Hepatocyte (in vitro differentiated cells): Measurements from ENCODE around the gene RAB19. TPM values are rescaled to one million over a fixed set of nuclear protein-coding genes. Genes with fewer than 3 reads are reported as not detected.

Experiments
- DNase-seq: peaks from one replicate; pipeline ENCODE4 v3.0.0-alpha.2; 2016; ENCODE audit warnings: low spot score
- H2AFZ ChIP-seq: fragments of 200-600 bp; sonication (generic); 2 replicates; pipeline ENCODE4 v1.6.0; 2016; ENCODE audit warnings: antibody characterized with exemption, mild to moderate bottlenecking
- H3K27ac ChIP-seq: fragments of 200-600 bp; sonication (generic); 2 replicates; pipeline ENCODE4 v1.5.1; 2016; ENCODE audit warnings: mild to moderate bottlenecking
- H3K27me3 ChIP-seq: fragments of 200-600 bp; sonication (generic); 2 replicates; pipeline ENCODE4 v1.6.1; 2016
- H3K36me3 ChIP-seq: fragments of 200-600 bp; sonication (generic); replicated peaks from 2 replicates; pipeline ENCODE4 v1.5.1; 2016; ENCODE audit warnings: low read depth; ENCODE audit not compliant: insufficient read depth
- H3K4me1 ChIP-seq: fragments of 200-600 bp; sonication (generic); 2 replicates; pipeline ENCODE4 v1.5.1; 2016; ENCODE audit warnings: mild to moderate bottlenecking, moderate library complexity; ENCODE audit not compliant: insufficient read depth
- H3K4me2 ChIP-seq: fragments of 200-600 bp; sonication (generic); 2 replicates; pipeline ENCODE4 v1.6.0; 2016
- H3K4me3 ChIP-seq: fragments of 200-600 bp; sonication (generic); 2 replicates; pipeline ENCODE4 v1.5.1; 2016; ENCODE audit warnings: mild to moderate bottlenecking
- H3K79me2 ChIP-seq: fragments of 200-600 bp; sonication (generic); 2 replicates; pipeline ENCODE4 v1.6.0; 2017; ENCODE audit warnings: mild to moderate bottlenecking
- H3K9me2 ChIP-seq: fragments of 200-600 bp; sonication (generic); replicated peaks from 2 replicates; pipeline ENCODE4 v1.6.0; 2017; ENCODE audit warnings: mild to moderate bottlenecking; ENCODE audit not compliant: insufficient read depth
- H3K9me3 ChIP-seq: fragments of 200-600 bp; sonication (generic); 2 replicates; pipeline ENCODE4 v1.5.1; 2016; ENCODE audit warnings: low read depth, mild to moderate bottlenecking
- H4K20me1 ChIP-seq: fragments of 200-600 bp; sonication (generic); 2 replicates; pipeline ENCODE4 v1.6.0; 2016; ENCODE audit warnings: mild to moderate bottlenecking; ENCODE audit not compliant: insufficient read depth, poor library complexity, severe bottlenecking
- EZH2 ChIP-seq: fragments of 200-600 bp; sonication (generic); IDR thresholded peaks from 2 replicates; pipeline ENCODE4 v1.6.1; 2016; ENCODE audit warnings: antibody characterized with exemption, mild to moderate bottlenecking, borderline replicate concordance
- EZH2phosphoT487 ChIP-seq: fragments of 200-600 bp; sonication (generic); IDR thresholded peaks from one replicate; pipeline ENCODE4 v1.6.1; 2018; ENCODE audit warnings: antibody characterized with exemption, mild to moderate bottlenecking, low read depth, moderate library complexity; ENCODE audit not compliant: unreplicated experiment, severe bottlenecking
- WGBS: methylation state at CpG from one replicate; pipeline ENCODE4 v1.1.6; 2016; ENCODE audit warnings: low lambda C conversion rate; ENCODE audit errors: missing lambda C conversion rate; 5-methylcytosine and 5-hydroxymethylcytosine counted together
- polyA plus RNA-seq: library from polyadenylated mRNA; unstranded; fragments of >200 nt; fragmentation: Nextera tagmentation; extraction: Ambion mirVana; gene quantifications from 2 replicates; pipeline ENCODE4 v1.2.1, GENCODE V29; 2016
- total RNA-seq: library from RNA; depleted of rRNA; stranded (reverse); fragments of >200 nt; gene quantifications from 2 replicates; pipeline ENCODE4 v1.2.3, GENCODE V29; 2014
- TF ChIP-seq, protein P1 (sequence below): fragments of 200-600 bp; sonication (generic); IDR thresholded peaks from 2 replicates; pipeline ENCODE4 v1.5.1; 2016; ENCODE audit warnings: antibody characterized with exemption, mild to moderate bottlenecking; ENCODE audit not compliant: poor library complexity

The RAB19 gene
- total and polyA plus RNA-seq, 2 experiments from 2014 or later: 1.3 to 4.2 TPM

DNA sequence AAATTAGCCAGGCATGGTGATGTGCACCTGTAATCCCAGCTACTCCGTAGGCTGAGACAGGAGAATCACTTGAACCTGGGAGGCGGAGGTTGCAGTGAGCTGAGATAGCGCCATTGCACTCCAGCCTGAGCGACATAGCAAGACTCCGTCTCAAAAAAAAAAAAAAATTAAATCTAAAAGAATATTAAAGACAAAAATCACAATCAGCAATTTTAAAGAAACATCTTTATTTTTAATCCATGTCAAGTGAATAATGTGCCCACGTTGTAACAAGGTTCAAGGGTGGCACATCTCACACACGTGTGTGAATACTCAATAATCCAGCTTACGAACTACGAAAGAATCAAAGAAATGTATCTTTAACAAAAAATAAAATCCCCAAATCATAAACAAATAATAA lies 28.5 kb upstream of the RAB19 start:
- WGBS: 97% methylated on average over 9 of the region's 9 CpGs
- Histone ChIP-seq H3K4me3 (no peak overlapping the region), H3K4me1 (no peaks in the 10 kb centered on the region), H3K9me2 (no peaks in the 10 kb centered on the region), H3K9me3 (no peaks in the 10 kb centered on the region), H3K79me2 (peaks cover 3% of the 10 kb centered on the region), H3K27me3 (no peaks in the 10 kb centered on the region), H3K36me3 (no peaks in the 10 kb centered on the region), H3K27ac (no peak overlapping the region), H4K20me1 (no peaks in the 10 kb centered on the region), H2AFZ (no peak overlapping the region), H3K4me2 (no peak overlapping the region)
- DNase-seq: no peak
- no peak for TF ChIP-seq EZH2
- TF ChIP-seq, protein P1, sequence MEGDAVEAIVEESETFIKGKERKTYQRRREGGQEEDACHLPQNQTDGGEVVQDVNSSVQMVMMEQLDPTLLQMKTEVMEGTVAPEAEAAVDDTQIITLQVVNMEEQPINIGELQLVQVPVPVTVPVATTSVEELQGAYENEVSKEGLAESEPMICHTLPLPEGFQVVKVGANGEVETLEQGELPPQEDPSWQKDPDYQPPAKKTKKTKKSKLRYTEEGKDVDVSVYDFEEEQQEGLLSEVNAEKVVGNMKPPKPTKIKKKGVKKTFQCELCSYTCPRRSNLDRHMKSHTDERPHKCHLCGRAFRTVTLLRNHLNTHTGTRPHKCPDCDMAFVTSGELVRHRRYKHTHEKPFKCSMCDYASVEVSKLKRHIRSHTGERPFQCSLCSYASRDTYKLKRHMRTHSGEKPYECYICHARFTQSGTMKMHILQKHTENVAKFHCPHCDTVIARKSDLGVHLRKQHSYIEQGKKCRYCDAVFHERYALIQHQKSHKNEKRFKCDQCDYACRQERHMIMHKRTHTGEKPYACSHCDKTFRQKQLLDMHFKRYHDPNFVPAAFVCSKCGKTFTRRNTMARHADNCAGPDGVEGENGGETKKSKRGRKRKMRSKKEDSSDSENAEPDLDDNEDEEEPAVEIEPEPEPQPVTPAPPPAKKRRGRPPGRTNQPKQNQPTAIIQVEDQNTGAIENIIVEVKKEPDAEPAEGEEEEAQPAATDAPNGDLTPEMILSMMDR: no peak

DNA sequence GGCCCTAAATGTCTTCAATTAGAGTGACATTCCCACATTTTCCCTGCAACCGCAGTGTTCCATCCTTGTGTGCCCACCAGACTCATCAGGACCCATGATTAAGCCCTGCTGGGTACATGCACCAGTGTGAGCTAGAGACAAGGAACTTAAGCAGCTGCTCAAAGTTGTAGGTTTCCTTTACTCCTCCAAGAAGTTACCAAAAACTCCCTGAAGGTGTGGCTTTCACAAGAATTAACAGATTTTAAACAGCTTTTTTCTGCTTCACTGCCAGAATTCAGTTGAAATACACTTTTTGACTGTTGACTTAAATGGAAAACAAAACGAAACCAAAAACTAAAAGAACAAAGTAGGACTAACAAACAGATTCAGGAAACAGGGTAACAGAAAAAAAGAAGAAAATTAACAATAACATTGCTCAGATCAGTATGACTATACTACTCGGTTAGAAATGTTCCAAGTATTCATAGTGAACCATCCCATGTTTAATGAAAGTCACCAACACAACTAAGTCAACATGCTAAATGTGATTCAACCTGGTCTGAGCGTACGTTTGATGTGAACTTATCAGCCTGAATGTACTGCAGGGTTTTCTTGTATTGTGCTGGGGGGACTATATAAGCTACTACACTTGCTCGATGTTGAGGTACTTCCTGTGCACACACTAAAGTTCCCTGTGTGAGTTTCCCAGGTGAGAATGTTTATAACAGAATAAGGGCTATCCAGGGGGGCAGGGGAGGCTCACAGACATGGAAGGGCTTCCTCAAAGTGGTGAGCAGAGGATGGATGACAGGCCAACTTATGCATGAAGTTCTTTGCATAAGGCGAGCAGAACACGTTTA lies 27.7 kb upstream of the RAB19 start:
- no peak overlapping the region for H3K4me2 ChIP-seq
- no peaks in the 10 kb centered on the region for H3K4me1 ChIP-seq
- H3K27ac ChIP-seq: no peak overlapping the region
- DNase-seq: no peak
- 91% methylated on average over 8 of the region's 8 CpGs for WGBS
- no peaks in the 10 kb centered on the region for H3K36me3 ChIP-seq
- H4K20me1 ChIP-seq: no peaks in the 10 kb centered on the region
- H2AFZ ChIP-seq: no peak overlapping the region
- peaks cover 3% of the 10 kb centered on the region for H3K79me2 ChIP-seq
- no peak overlapping the region for H3K4me3 ChIP-seq
- TF ChIP-seq EZH2 (no peak), EZH2phosphoT487 (no peak)
- TF ChIP-seq, protein P1: no peak
- H3K27me3 ChIP-seq: no peaks in the 10 kb centered on the region
- no peaks in the 10 kb centered on the region for H3K9me3 ChIP-seq
- H3K9me2 ChIP-seq: no peaks in the 10 kb centered on the region

DNA sequence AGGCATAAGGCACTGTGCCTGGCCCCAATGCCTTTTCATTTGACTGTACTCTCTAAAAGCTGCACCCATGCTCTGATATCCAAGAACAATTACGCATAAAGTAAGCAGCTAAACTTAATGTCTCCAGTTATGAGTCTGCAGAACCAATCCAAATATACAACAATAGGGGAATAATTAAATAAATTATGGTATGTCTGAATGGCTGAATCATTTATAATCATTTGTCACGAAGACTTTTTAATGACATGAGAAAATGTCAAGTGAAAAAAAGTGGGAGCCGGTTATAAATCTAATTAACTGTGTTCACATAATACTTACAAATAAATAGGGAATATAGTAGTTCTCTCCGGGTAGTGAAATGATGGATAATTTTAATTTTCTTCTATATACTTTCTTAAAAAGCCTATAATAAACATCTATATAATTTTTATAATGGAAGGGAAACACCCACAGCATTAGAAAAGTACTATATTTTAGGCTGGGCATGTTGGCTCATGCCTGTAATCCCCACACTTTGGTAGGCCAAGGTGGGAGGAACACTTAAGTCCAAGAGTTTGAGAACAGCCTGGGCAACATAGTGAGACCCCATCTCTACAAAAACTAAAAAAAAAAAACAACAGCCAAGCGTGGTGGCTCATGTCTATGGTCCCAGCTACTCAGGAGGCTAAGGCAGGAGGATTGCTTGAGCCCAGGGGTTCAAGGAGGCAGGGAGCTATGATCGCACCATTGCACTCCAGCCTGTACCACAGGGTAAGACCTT lies 19.7 kb upstream of the RAB19 start:
- H3K9me2 ChIP-seq: no peaks in the 10 kb centered on the region
- H3K27ac ChIP-seq: no peak overlapping the region
- no peak overlapping the region for H2AFZ ChIP-seq
- H3K4me1 ChIP-seq: no peaks in the 10 kb centered on the region
- no peaks in the 10 kb centered on the region for H3K27me3 ChIP-seq
- TF ChIP-seq EZH2 (no peak), EZH2phosphoT487 (no peak)
- TF ChIP-seq, protein P1: no peak
- H3K36me3 ChIP-seq: no peaks in the 10 kb centered on the region
- DNase-seq: no peak
- H3K79me2 ChIP-seq: peaks cover 52% of the 10 kb centered on the region
- 97% methylated on average over 6 of the region's 6 CpGs for WGBS
- no peaks in the 10 kb centered on the region for H3K9me3 ChIP-seq
- H3K4me3 ChIP-seq: no peak overlapping the region
- peaks cover 21% of the 10 kb centered on the region for H4K20me1 ChIP-seq
- no peak overlapping the region for H3K4me2 ChIP-seq
